G401 (cell line): ENCODE measurements around the gene DUSP28. TPM values are rescaled to one million over a fixed set of nuclear protein-coding genes. Genes with fewer than 3 reads are reported as not detected.
"Not testable (repeated sequence)": the region's sequence is repeated elsewhere in the genome, so short reads cannot be mapped to it uniquely, and the experiment has no call there.

Experiments
- DNase-seq: peaks from one replicate; pipeline ENCODE4 v3.0.0-alpha.2; 2015; ENCODE audit warnings: low spot score
- in situ Hi-C: cut with HindIII; loops from 2 replicates; pipeline ENCODE4 v1.10.0; 2016; ENCODE audit warnings: low sequenced_read_pairs, mixed read lengths
- total RNA-seq: library from RNA; depleted of rRNA; stranded (reverse); fragments of >200 nt; shearing (Covaris generic); gene quantifications from 2 replicates; pipeline ENCODE4 v1.2.3, GENCODE V29; 2014; rRNA removed

The DUSP28 gene
- 4.9 and 5.3 TPM in 2 replicates for total RNA-seq

GRCh38 chr2:240560084-240560479 lies at the start of gene DUSP28:
Gene DUSP28, plus strand, starts transcription at chr2:240560357. Its CDS starts 328 bp downstream, at chr2:240560685.
- in situ Hi-C loops, result no loop called here
- DNase-seq, result peak; percentile 84

- in situ Hi-C loops, result no loop called here
- DNase-seq, result no peak
Observed at GRCh38 chr2:240510513-240511210, 49.5 kb upstream of the DUSP28 start.

- in situ Hi-C loops, result no loop called here
- no peak for DNase-seq
Observed at GRCh38 chr2:240511351-240512108, 48.6 kb upstream of the DUSP28 start.

- in situ Hi-C loops, result no loop called here
- DNase-seq, result no peak
Observed at GRCh38 chr2:240512109-240512485, 48.1 kb upstream of the DUSP28 start.

GRCh38 chr2:240512666-240513535 lies 47.3 kb upstream of the DUSP28 start:
- no peak for DNase-seq

GRCh38 chr2:240513549-240514287 lies 46.4 kb upstream of the DUSP28 start:
- in situ Hi-C loops, result no loop called here
- peak; percentile 20 for DNase-seq

More at GRCh38 chr2:240512666-240513535, 47.3 kb upstream of the DUSP28 start:
- in situ Hi-C loops, result no loop called here

- peak; percentile 2 for DNase-seq
- in situ Hi-C loops, result loop anchor here (5.0 kb wide), 1 partner anchor 38 kb away; no protein-coding TSS in a partner anchor
Observed at GRCh38 chr2:240514631-240515030, 45.5 kb upstream of the DUSP28 start.

- in situ Hi-C loops, result loop anchor here (5.0 kb wide), 1 partner anchor 35 kb away; no protein-coding TSS in a partner anchor
- no peak for DNase-seq
Observed at GRCh38 chr2:240517342-240517741, 42.8 kb upstream of the DUSP28 start.

- in situ Hi-C loops, result loop anchor here (5.0 kb wide), 1 partner anchor 33 kb away; no protein-coding TSS in a partner anchor
- DNase-seq, result no peak
Observed at GRCh38 chr2:240518981-240519380, 41.2 kb upstream of the DUSP28 start.

GRCh38 chr2:240519396-240520129 lies 40.6 kb upstream of the DUSP28 start:
- no peak for DNase-seq
- in situ Hi-C loops, result loop anchor here (5.0 kb wide), 1 partner anchor 33 kb away; no protein-coding TSS in a partner anchor

- no peak for DNase-seq
- in situ Hi-C loops, result no loop called here
Observed at GRCh38 chr2:240520130-240520973, 39.8 kb upstream of the DUSP28 start.

GRCh38 chr2:240520974-240521350 lies 39.2 kb upstream of the DUSP28 start:
- DNase-seq, result no peak
- in situ Hi-C loops, result no loop called here

GRCh38 chr2:240521885-240522284 lies 38.3 kb upstream of the DUSP28 start:
- in situ Hi-C loops, DNase-seq: not testable (repeated sequence)

- in situ Hi-C loops, result no loop called here
- no peak for DNase-seq
Observed at GRCh38 chr2:240522406-240522805, 37.8 kb upstream of the DUSP28 start.

GRCh38 chr2:240523451-240524281 lies 36.5 kb upstream of the DUSP28 start:
- in situ Hi-C loops, result no loop called here
- no peak for DNase-seq

GRCh38 chr2:240524963-240525718 lies 35.0 kb upstream of the DUSP28 start:
- in situ Hi-C loops, result no loop called here
- DNase-seq, result no peak
